GM12878 (cell line): ENCODE data around the gene GALE. TPM values are rescaled to one million over a fixed set of nuclear protein-coding genes. Genes with fewer than 3 reads are reported as not detected.

Experiments used
- ATAC-seq: fragments of 200-7000 bp; cut with Tn5 transposase; 3 replicates; pipeline ENCODE4 v1.9.1; 2020; ENCODE audit warnings: mild to moderate bottlenecking, moderate library complexity
- BruUV-seq: library from RNA; stranded (reverse); fragments of 400-500 nt; replicated peaks from 2 replicates; lab custom pipeline; 2021; lab: Mats Ljungman, UMichigan
- CTCF ChIA-PET: fragments of 300-600 bp; sonication (Branson Sonifier 250); formaldehyde crosslinking; extraction: SDS; loops from one replicate; lab custom pipeline; 2021; ENCODE audit warnings: inconsistent platforms; lab: Yijun Ruan, JAX
- POLR2A ChIA-PET: fragments of 350-600 bp; formaldehyde crosslinking; extraction: SDS; loops from one replicate; lab custom pipeline; 2021; ENCODE audit warnings: inconsistent platforms; lab: Charles Lee
- RAD21 ChIA-PET: fragments of 300-600 bp; sonication (Branson Sonifier 250); formaldehyde crosslinking; loops from one replicate; lab custom pipeline; 2023; ENCODE audit warnings: antibody characterized with exemption; ENCODE audit not compliant: unreplicated experiment; lab: Charles Lee
- SMC1A ChIA-PET: fragments of 300-600 bp; sonication (Branson Sonifier 250); formaldehyde crosslinking; loops from one replicate; lab custom pipeline; 2023; ENCODE audit not compliant: unreplicated experiment, uncharacterized antibody; lab: Charles Lee
- DNase-seq: peaks from one replicate; pipeline ENCODE4 v3.0.0-alpha.2; 2011; ENCODE audit warnings: low read depth, low spot score
- FAIRE-seq: peaks from 3 replicates; lab custom pipeline; 2011; peaks lifted over from hg19 to GRCh38; lab: Jason Lieb, UNC
- H2AFZ ChIP-seq: 2 replicates; pipeline ENCODE4 v1.6.0; 2011; ENCODE audit warnings: low read depth, low read length, control low read depth; ENCODE audit not compliant: control insufficient read depth
- H3K27ac ChIP-seq: 2 replicates; pipeline ENCODE4 v1.5.1; 2011; ENCODE audit warnings: control low read depth; ENCODE audit not compliant: control insufficient read depth, insufficient read depth
- H3K27me3 ChIP-seq, 2 experiments: replicated peaks in 1 of 2; 2 replicates each; pipeline versions ENCODE4 v1.6.0 to v1.6.1; 2011; ENCODE audit warnings: low read length in 1 of 2; ENCODE audit not compliant: control insufficient read depth in 2 of 2, insufficient read depth in 2 of 2
- H3K36me3 ChIP-seq, 2 experiments: 2 replicates each; pipeline ENCODE4 v1.5.1; 2011; ENCODE audit warnings: low read length in 1 of 2; ENCODE audit not compliant: control insufficient read depth in 2 of 2, insufficient read depth in 2 of 2
- H3K4me1 ChIP-seq: 2 replicates; pipeline ENCODE4 v1.6.1; 2011; ENCODE audit warnings: mild to moderate bottlenecking, low read length, moderate library complexity, mixed read lengths; ENCODE audit not compliant: control insufficient read depth, insufficient read depth
- H3K4me2 ChIP-seq: 2 replicates; pipeline ENCODE4 v1.6.0; 2011; ENCODE audit warnings: control low read depth; ENCODE audit not compliant: control insufficient read depth, insufficient read depth
- H3K4me3 ChIP-seq: fragments of 200-600 bp; sonication (generic); 2 replicates; pipeline ENCODE4 v1.5.1; 2016
- H3K79me2 ChIP-seq: 2 replicates; pipeline ENCODE4 v1.6.0; 2011; ENCODE audit warnings: low read length; ENCODE audit not compliant: control insufficient read depth, insufficient read depth
- H3K9ac ChIP-seq: 2 replicates; pipeline ENCODE4 v1.8.0; 2011; ENCODE audit warnings: low read length, control low read depth, mixed read lengths; ENCODE audit not compliant: control insufficient read depth, insufficient read depth
- H3K9me3 ChIP-seq: replicated peaks from 3 replicates; pipeline ENCODE4 v1.5.1; 2011; ENCODE audit warnings: mild to moderate bottlenecking, low read length; ENCODE audit not compliant: control insufficient read depth, insufficient read depth
- H4K20me1 ChIP-seq: 2 replicates; pipeline ENCODE4 v1.6.0; 2011; ENCODE audit not compliant: control insufficient read depth, insufficient read depth
- FOS ChIP-seq: IDR thresholded peaks from 3 replicates; pipeline ENCODE4 v1.6.1; 2011; ENCODE audit warnings: borderline replicate concordance; ENCODE audit not compliant: insufficient read length; ENCODE audit errors: extremely low read depth
- MTA3 ChIP-seq: IDR thresholded peaks from 2 replicates; pipeline ENCODE4 v1.6.1; 2012; ENCODE audit warnings: low read length, inconsistent platforms, borderline replicate concordance
- NBN ChIP-seq: fragments of 450-650 bp; IDR thresholded peaks from 2 replicates; pipeline ENCODE4 v1.6.1; 2016
- RFX5 ChIP-seq: IDR thresholded peaks from 2 replicates; pipeline ENCODE4 v1.6.1; 2011; ENCODE audit warnings: low read depth, low read length, improper control_type of control experiment
- TBL1XR1 ChIP-seq: IDR thresholded peaks from 2 replicates; pipeline ENCODE4 v1.6.1; 2012; ENCODE audit warnings: low read depth, low read length, improper control_type of control experiment
- WGBS: methylation state at CpG from one replicate; pipeline ENCODE4 v1.1.6; 2016; ENCODE audit warnings: low lambda C conversion rate; ENCODE audit not compliant: insufficient replicate concordance, insufficient coverage; ENCODE audit errors: missing lambda C conversion rate; 5-methylcytosine and 5-hydroxymethylcytosine counted together
- in situ Hi-C: fragments of 300-500 bp; cut with MboI; formaldehyde crosslinking; loops from 9 replicates; pipeline ENCODE4 v1.14.3; 2018; ENCODE audit warnings: mixed read lengths
- intact Hi-C: fragments of 100-400 bp; cut with micrococcal nuclease; formaldehyde crosslinking; loops from one replicate; pipeline ENCODE4 v1.14.2; 2022; ENCODE audit not compliant: unreplicated experiment
- polyA plus RNA-seq, 11 experiments: library from polyadenylated mRNA; depleted of rRNA in 4 of 11; unstranded in 6 of 11; stranded (reverse) in 5 of 11; fragments of >200 nt; fragmentation: Nextera tagmentation in 4 of 11; fragmentation: Illumina TruSeq in 1 of 11; extraction: Ambion mirVana in 4 of 11; extraction: Trizol in 1 of 11; gene quantifications; 1 replicate in 1 of 11; 2 replicates in 10 of 11; pipeline versions ENCODE4 v1.2.1 to v1.2.3, GENCODE V29; 2011 to 2016; ENCODE audit warnings: inconsistent platforms in 2 of 11, missing spikeins in 2 of 11, low read depth in 1 of 11
- total RNA-seq, 4 experiments: library from RNA; depleted of rRNA in 3 of 4; stranded (reverse); fragments of >200 nt in 3 of 4; fragmentation: Illumina TruSeq in 1 of 4; extraction: Trizol in 1 of 4; gene quantifications; 2 replicates each; pipeline versions ENCODE4 v1.2.1 to v1.2.3, GENCODE V29; 2013 to 2021
- TF ChIP-seq, protein P1 (sequence below): fragments of 150-350 bp; IDR thresholded peaks from 2 replicates; pipeline ENCODE4 v1.6.1; 2014; ENCODE audit warnings: mild to moderate bottlenecking, low read depth, low read length
- TF ChIP-seq, protein P2 (sequence below): fragments of 150-350 bp; IDR thresholded peaks from 2 replicates; pipeline ENCODE4 v1.6.1; 2016; ENCODE audit warnings: low read depth, low read length
- TF ChIP-seq, protein P3 (sequence below): fragments of 450-650 bp; formaldehyde crosslinking; IDR thresholded peaks from 2 replicates; pipeline ENCODE4 v1.4.0; 2022; ENCODE audit warnings: mild to moderate bottlenecking, moderate library complexity
- TF ChIP-seq, protein P4 (sequence below): IDR thresholded peaks from 2 replicates; pipeline ENCODE4 v1.6.1; 2011; ENCODE audit warnings: low read depth, low read length, improper control_type of control experiment, borderline replicate concordance

GALE gene
- total and polyA plus RNA-seq, 10 of the 15 experiments (the other 5 are each of a cell fraction or from before 2014, with no cell fraction given): 4.2 to 93.7 (median 40.4) TPM

DNA sequence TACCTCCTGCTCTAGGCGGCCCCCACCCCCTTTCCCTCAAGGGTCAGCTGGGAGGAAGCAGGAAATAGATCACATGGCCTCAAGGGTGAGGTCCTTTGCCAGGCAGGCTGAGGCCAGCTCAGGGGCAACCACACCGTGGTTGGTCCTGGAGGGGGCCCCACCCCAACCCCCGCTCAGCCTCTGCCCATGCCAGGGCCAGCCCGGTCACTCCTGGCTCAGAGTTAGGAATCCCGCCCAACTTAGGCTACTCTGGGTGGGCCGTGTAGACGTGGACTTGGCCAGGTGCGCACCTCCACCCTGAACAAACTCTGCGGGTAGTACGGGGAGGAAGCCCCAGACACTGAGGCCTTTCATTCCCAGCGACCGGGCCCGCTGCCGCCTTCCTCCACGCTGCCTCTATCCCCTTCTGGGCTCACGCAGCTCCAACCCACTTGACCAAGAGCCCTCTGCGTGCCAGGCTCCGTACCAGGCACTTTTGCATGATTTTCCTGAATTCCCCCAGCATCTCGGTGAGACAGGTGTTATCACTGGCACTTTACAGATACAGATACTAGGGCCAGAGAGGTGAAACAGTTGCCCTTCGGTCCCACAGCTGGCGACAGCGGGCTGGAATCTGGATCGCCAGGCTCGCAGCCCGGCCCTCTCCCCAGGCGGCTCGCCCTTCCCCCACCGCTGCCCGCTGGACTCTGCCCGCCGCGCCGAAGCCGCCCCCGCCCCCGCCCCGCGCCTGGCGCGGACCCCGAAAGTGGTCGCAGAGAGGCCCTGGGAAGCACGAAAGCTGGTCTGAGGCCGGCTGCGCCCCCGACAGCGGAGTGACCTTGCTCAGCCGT lies 769 bp downstream of the GALE start:
- DNase-seq: no peak
- POLR2A ChIA-PET: interaction anchor here (0.6 to 3.0 kb wide), 6 partner anchors 12 to 177 kb away, joined by 3 to 19 read pairs (median 4); partner anchors contain the start of genes HMGCL and PITHD1
- H3K9me3 ChIP-seq: no peaks in the 10 kb centered on the region
- no peaks in the 10 kb centered on the region for H3K27me3 ChIP-seq
- no peaks in the 10 kb centered on the region for H4K20me1 ChIP-seq
- in situ Hi-C loops (loop anchor here (10.0 to 25.0 kb wide), 2 partner anchors 65 to 1438 kb away; partner anchors contain the start of genes FUCA1, RSRP1 and SYF2), intact Hi-C loops (no loop called here)
- H3K4me3 ChIP-seq: peak overlapping the region; percentile 80
- H3K27ac ChIP-seq: peak overlapping the region; percentile 70
- H3K79me2 ChIP-seq: peaks cover 10% of the 10 kb centered on the region
- CTCF ChIA-PET: interaction anchor here (0.6 to 3.2 kb wide), 10 partner anchors 11 to 116 kb away, joined by 3 to 39 read pairs (median 6); partner anchors contain the start of genes CNR2 and HMGCL
- peaks cover 6 to 13% of the 10 kb centered on the region in 2 experiments; a peak in 3 of 4 replicates for H3K36me3 ChIP-seq
- SMC1A ChIA-PET: interaction anchor here (1.4 to 3.5 kb wide), 4 partner anchors 23 to 117 kb away, joined by 3 to 13 read pairs (median 6); partner anchors contain the start of gene PITHD1
- H3K4me2 ChIP-seq: peak overlapping the region; percentile 86
- peak overlapping the region; percentile 58 for H2AFZ ChIP-seq
- TSS peak; percentile 51 for BruUV-seq
- WGBS: under 1% methylated on average over 26 of the region's 48 CpGs
- FAIRE-seq: peak; percentile 78
- peak overlapping the region; percentile 83 for H3K9ac ChIP-seq
- RAD21 ChIA-PET: interaction anchor here (0.6 to 3.3 kb wide), 8 partner anchors 21 to 117 kb away, joined by 3 to 15 read pairs (median 6); partner anchors contain the start of gene PITHD1
- ATAC-seq: peak; percentile 42
- peaks cover 9% of the 10 kb centered on the region for H3K4me1 ChIP-seq
- TF ChIP-seq, protein P1, sequence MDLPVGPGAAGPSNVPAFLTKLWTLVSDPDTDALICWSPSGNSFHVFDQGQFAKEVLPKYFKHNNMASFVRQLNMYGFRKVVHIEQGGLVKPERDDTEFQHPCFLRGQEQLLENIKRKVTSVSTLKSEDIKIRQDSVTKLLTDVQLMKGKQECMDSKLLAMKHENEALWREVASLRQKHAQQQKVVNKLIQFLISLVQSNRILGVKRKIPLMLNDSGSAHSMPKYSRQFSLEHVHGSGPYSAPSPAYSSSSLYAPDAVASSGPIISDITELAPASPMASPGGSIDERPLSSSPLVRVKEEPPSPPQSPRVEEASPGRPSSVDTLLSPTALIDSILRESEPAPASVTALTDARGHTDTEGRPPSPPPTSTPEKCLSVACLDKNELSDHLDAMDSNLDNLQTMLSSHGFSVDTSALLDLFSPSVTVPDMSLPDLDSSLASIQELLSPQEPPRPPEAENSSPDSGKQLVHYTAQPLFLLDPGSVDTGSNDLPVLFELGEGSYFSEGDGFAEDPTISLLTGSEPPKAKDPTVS: no peak
- TF ChIP-seq RFX5: no peak
- TF ChIP-seq, protein P2, sequence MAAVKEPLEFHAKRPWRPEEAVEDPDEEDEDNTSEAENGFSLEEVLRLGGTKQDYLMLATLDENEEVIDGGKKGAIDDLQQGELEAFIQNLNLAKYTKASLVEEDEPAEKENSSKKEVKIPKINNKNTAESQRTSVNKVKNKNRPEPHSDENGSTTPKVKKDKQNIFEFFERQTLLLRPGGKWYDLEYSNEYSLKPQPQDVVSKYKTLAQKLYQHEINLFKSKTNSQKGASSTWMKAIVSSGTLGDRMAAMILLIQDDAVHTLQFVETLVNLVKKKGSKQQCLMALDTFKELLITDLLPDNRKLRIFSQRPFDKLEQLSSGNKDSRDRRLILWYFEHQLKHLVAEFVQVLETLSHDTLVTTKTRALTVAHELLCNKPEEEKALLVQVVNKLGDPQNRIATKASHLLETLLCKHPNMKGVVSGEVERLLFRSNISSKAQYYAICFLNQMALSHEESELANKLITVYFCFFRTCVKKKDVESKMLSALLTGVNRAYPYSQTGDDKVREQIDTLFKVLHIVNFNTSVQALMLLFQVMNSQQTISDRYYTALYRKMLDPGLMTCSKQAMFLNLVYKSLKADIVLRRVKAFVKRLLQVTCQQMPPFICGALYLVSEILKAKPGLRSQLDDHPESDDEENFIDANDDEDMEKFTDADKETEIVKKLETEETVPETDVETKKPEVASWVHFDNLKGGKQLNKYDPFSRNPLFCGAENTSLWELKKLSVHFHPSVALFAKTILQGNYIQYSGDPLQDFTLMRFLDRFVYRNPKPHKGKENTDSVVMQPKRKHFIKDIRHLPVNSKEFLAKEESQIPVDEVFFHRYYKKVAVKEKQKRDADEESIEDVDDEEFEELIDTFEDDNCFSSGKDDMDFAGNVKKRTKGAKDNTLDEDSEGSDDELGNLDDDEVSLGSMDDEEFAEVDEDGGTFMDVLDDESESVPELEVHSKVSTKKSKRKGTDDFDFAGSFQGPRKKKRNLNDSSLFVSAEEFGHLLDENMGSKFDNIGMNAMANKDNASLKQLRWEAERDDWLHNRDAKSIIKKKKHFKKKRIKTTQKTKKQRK: no peak
- TF ChIP-seq MTA3: no peak
- no peak for TF ChIP-seq FOS
- TF ChIP-seq NBN: no peak
- TF ChIP-seq, protein P3, sequence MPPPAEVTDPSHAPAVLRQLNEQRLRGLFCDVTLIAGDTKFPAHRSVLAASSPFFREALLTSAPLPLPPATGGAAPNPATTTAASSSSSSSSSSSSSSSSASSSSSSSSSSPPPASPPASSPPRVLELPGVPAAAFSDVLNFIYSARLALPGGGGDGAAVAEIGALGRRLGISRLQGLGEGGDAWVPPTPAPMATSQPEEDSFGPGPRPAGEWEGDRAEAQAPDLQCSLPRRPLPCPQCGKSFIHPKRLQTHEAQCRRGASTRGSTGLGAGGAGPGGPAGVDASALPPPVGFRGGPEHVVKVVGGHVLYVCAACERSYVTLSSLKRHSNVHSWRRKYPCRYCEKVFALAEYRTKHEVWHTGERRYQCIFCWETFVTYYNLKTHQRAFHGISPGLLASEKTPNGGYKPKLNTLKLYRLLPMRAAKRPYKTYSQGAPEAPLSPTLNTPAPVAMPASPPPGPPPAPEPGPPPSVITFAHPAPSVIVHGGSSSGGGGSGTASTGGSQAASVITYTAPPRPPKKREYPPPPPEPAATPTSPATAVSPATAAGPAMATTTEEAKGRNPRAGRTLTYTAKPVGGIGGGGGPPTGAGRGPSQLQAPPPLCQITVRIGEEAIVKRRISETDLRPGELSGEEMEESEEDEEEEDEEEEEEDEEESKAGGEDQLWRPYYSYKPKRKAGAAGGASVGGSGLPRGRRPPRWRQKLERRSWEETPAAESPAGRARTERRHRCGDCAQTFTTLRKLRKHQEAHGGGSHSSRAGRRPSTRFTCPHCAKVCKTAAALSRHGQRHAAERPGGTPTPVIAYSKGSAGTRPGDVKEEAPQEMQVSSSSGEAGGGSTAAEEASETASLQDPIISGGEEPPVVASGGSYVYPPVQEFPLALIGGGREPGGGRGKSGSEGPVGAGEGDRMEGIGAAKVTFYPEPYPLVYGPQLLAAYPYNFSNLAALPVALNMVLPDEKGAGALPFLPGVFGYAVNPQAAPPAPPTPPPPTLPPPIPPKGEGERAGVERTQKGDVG: no peak
- peak; percentile 29; the same call in 1 of the 2 replicates for TF ChIP-seq TBL1XR1
- TF ChIP-seq, protein P4, sequence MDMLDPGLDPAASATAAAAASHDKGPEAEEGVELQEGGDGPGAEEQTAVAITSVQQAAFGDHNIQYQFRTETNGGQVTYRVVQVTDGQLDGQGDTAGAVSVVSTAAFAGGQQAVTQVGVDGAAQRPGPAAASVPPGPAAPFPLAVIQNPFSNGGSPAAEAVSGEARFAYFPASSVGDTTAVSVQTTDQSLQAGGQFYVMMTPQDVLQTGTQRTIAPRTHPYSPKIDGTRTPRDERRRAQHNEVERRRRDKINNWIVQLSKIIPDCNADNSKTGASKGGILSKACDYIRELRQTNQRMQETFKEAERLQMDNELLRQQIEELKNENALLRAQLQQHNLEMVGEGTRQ: peak; percentile 6; the same call in 1 of the 2 replicates
